D721Med (cell line): Measurements from ENCODE around the gene LRRTM3.

Source experiments
- DNase-seq: peaks from one replicate; pipeline ENCODE4 v3.0.0; 2011; ENCODE audit warnings: low spot score; ENCODE audit not compliant: insufficient read length
- FAIRE-seq: peaks from 2 replicates; lab custom pipeline; 2011; peaks lifted over from hg19 to GRCh38; lab: Jason Lieb, UNC
- CTCF ChIP-seq: IDR thresholded peaks from 2 replicates; pipeline ENCODE4 v1.5.1; 2012; ENCODE audit warnings: mild to moderate bottlenecking, control low read depth; ENCODE audit not compliant: insufficient read depth; ENCODE audit errors: missing control alignments

Gene LRRTM3

GRCh38 chr10:67107670-67108069 is 181.8 kb downstream of the LRRTM3 start:
- FAIRE-seq (no peak), DNase-seq (no peak)
- no peak for TF ChIP-seq CTCF

GRCh38 chr10:67110286-67110685 is 184.4 kb downstream of the LRRTM3 start:
- FAIRE-seq: no peak
- DNase-seq: no peak
- no peak for TF ChIP-seq CTCF

GRCh38 chr10:67112765-67113164 is 186.9 kb downstream of the LRRTM3 start:
- TF ChIP-seq CTCF: no peak
- DNase-seq: no peak
- FAIRE-seq: no peak

- DNase-seq: no peak
- TF ChIP-seq CTCF: no peak
Measured at GRCh38 chr10:67114945-67115344, 189.1 kb downstream of the LRRTM3 start.

GRCh38 chr10:67115972-67116371 is 190.1 kb downstream of the LRRTM3 start:
- DNase-seq: no peak
- FAIRE-seq: no peak
- TF ChIP-seq CTCF: no peak

More at GRCh38 chr10:67114945-67115344, 189.1 kb downstream of the LRRTM3 start:
- no peak for FAIRE-seq

GRCh38 chr10:67119651-67120050 is 193.8 kb downstream of the LRRTM3 start:
- DNase-seq (no peak), FAIRE-seq (no peak)
- TF ChIP-seq CTCF: no peak

- FAIRE-seq (no peak), DNase-seq (no peak)
- no peak for TF ChIP-seq CTCF
Measured at GRCh38 chr10:67127441-67127840, 201.6 kb downstream of the LRRTM3 start.
